Adrenal gland (tissue), 5 donors: ENCODE data around the gene TXNDC16.

Source experiments
- POLR2A ChIP-seq, 2 donors: fragments of 450-650 bp; IDR thresholded peaks; one replicate each; pipeline ENCODE4 v1.6.1; 2017; ENCODE audit warnings: antibody characterized with exemption in 2 of 2, mild to moderate bottlenecking in 2 of 2, moderate library complexity in 1 of 2
- TF ChIP-seq, protein P1 (sequence below), 6 experiments: fragments of 450-650 bp in 4 of 6; fragments of 200-600 bp in 2 of 6; sonication (generic) in 1 of 6; IDR thresholded peaks; 1 replicate in 5 of 6; 2 replicates in 1 of 6; pipeline versions ENCODE4 v1.5.1 to v1.8.0; 2016 to 2021; ENCODE audit warnings: antibody characterized with exemption in 6 of 6, mild to moderate bottlenecking in 2 of 6, moderate library complexity in 1 of 6
- donor health status: DM: no; HTN: no; CAD: no.

DNA sequence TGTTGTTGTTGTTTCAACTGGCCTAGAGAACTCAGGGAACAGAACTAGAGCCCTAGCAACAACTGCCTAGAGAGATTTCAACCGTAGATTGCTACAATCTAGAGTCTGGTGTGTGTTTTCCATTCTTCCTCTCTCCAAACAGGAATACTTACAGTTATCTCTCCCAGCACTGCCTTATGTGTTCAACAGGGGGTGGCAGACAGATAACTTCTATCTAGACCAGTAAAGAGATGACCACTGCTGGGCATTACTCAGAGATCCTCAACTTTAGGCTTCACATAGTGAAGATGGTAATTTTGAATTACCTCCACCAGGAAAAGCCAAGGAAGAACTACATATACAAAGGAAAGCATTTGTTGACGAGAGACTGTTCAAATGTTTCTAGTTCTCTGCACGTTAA, 4.8 kb downstream of the TXNDC16 start:
- TF ChIP-seq, protein P1, sequence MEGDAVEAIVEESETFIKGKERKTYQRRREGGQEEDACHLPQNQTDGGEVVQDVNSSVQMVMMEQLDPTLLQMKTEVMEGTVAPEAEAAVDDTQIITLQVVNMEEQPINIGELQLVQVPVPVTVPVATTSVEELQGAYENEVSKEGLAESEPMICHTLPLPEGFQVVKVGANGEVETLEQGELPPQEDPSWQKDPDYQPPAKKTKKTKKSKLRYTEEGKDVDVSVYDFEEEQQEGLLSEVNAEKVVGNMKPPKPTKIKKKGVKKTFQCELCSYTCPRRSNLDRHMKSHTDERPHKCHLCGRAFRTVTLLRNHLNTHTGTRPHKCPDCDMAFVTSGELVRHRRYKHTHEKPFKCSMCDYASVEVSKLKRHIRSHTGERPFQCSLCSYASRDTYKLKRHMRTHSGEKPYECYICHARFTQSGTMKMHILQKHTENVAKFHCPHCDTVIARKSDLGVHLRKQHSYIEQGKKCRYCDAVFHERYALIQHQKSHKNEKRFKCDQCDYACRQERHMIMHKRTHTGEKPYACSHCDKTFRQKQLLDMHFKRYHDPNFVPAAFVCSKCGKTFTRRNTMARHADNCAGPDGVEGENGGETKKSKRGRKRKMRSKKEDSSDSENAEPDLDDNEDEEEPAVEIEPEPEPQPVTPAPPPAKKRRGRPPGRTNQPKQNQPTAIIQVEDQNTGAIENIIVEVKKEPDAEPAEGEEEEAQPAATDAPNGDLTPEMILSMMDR (IDR thresholded peaks at IDR 0.05): no peak
- no peak for TF ChIP-seq POLR2A (IDR thresholded peaks at IDR 0.05)
